DND-41 (cell line): ENCODE data around the gene TRMT1L.

Experiments used
- ATAC-seq: fragments of 200-7000 bp; cut with Tn5 transposase; 3 replicates; pipeline ENCODE4 v1.9.1; 2021; ENCODE audit warnings: low read depth; ENCODE audit not compliant: insufficient read depth
- DNase-seq: peaks from one replicate; pipeline ENCODE4 v3.0.0-alpha.2; 2020
- H2AFZ ChIP-seq: 2 replicates; pipeline ENCODE4 v1.6.0; 2012; ENCODE audit warnings: low read depth, low read length
- H3K27ac ChIP-seq: 2 replicates; pipeline ENCODE4 v1.5.1; 2012; ENCODE audit warnings: low read length, inconsistent platforms
- H3K27me3 ChIP-seq: fragments of 200-600 bp; sonication (generic); 2 replicates; pipeline ENCODE4 v1.6.0; 2012; ENCODE audit warnings: low read length, mild to moderate bottlenecking, inconsistent platforms; ENCODE audit not compliant: insufficient read depth, poor library complexity
- H3K36me3 ChIP-seq: 2 replicates; pipeline ENCODE4 v1.5.1; 2012; ENCODE audit warnings: low read length, inconsistent platforms; ENCODE audit not compliant: insufficient read depth
- H3K4me1 ChIP-seq: 2 replicates; pipeline ENCODE4 v1.5.1; 2012; ENCODE audit warnings: mild to moderate bottlenecking, low read length; ENCODE audit not compliant: insufficient read depth
- H3K4me2 ChIP-seq: 2 replicates; pipeline ENCODE4 v1.6.0; 2012; ENCODE audit warnings: mild to moderate bottlenecking, moderate library complexity, low read length, inconsistent platforms; ENCODE audit not compliant: insufficient read depth
- H3K4me3 ChIP-seq, 2 experiments: fragments of 200-600 bp in 1 of 2; shearing (Covaris generic) in 1 of 2; 2 replicates each; pipeline ENCODE4 v1.5.1; 2012 to 2016; ENCODE audit warnings: inconsistent platforms in 2 of 2, low read length in 2 of 2, mild to moderate bottlenecking in 2 of 2, low read depth in 1 of 2, moderate library complexity in 1 of 2
- H3K79me2 ChIP-seq: 2 replicates; pipeline ENCODE4 v1.6.0; 2012; ENCODE audit warnings: low read length, inconsistent platforms; ENCODE audit not compliant: insufficient read depth
- H3K9ac ChIP-seq: 2 replicates; pipeline ENCODE4 v1.6.0; 2012; ENCODE audit warnings: low read depth, mild to moderate bottlenecking, inconsistent platforms, low read length, moderate library complexity
- H3K9me3 ChIP-seq: 2 replicates; pipeline ENCODE4 v1.5.1; 2012; ENCODE audit warnings: low read length, moderate library complexity, mild to moderate bottlenecking, inconsistent platforms; ENCODE audit not compliant: insufficient read depth, severe bottlenecking
- H4K20me1 ChIP-seq: 2 replicates; pipeline ENCODE4 v1.6.0; 2012; ENCODE audit warnings: low read length; ENCODE audit not compliant: insufficient read depth
- EZH2 ChIP-seq: IDR thresholded peaks from 3 replicates; pipeline ENCODE4 v1.6.1; 2012; ENCODE audit warnings: borderline replicate concordance, low read depth, mild to moderate bottlenecking, moderate library complexity, low read length, inconsistent platforms; ENCODE audit not compliant: severe bottlenecking
- TF ChIP-seq, protein P1 (sequence below): IDR thresholded peaks from 2 replicates; pipeline ENCODE4 v1.5.1; 2012; ENCODE audit warnings: borderline replicate concordance, low read length, moderate library complexity, mild to moderate bottlenecking; ENCODE audit not compliant: poor library complexity, severe bottlenecking; ENCODE audit errors: extremely low read depth

Gene TRMT1L

DNA sequence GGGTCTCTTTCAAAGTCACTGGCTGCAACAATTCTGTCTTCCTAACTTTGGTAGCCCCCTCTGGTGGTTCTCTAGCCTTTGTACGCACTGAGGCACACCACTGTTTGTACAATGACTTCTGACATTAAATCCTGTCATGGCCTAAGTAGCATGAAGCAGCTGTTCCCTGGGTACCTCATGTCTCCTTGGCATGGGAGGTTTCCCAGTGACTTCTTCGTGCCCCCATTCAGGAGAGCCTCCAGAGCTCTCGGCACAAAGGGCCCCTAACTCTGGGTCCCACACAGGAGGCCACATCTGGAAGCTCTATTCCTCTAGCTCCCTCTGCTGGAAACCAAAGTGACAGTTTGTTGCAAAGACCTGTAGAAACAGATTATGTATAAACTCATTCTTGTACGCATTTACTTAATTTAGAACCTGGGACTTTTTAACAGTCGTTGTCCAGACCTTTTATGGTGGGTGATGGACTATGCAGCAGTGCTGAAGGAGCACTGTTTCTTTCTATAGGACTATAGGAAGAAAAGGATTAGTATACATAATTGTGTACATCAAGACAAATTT lies 13.6 kb upstream of the TRMT1L start:
- Histone ChIP-seq H3K27me3 (no peaks in the 10 kb centered on the region), H2AFZ (peak overlapping the region; percentile 72; the same call in 1 of the 2 replicates), H3K27ac (no peak overlapping the region), H3K9ac (no peak overlapping the region), H3K36me3 (no peaks in the 10 kb centered on the region), H3K4me3 (peak overlapping the region in 1 of 2 experiments; percentile 37; a peak in 1 of 4 replicates), H4K20me1 (no peaks in the 10 kb centered on the region), H3K79me2 (no peaks in the 10 kb centered on the region), H3K4me2 (peak overlapping the region; percentile 57; the same call in 1 of the 2 replicates), H3K9me3 (no peaks in the 10 kb centered on the region), H3K4me1 (peaks cover 6% of the 10 kb centered on the region; the same call in 1 of the 2 replicates)
- ATAC-seq: peak; percentile 94
- DNase-seq: peak; percentile 54
- TF ChIP-seq, protein P1, sequence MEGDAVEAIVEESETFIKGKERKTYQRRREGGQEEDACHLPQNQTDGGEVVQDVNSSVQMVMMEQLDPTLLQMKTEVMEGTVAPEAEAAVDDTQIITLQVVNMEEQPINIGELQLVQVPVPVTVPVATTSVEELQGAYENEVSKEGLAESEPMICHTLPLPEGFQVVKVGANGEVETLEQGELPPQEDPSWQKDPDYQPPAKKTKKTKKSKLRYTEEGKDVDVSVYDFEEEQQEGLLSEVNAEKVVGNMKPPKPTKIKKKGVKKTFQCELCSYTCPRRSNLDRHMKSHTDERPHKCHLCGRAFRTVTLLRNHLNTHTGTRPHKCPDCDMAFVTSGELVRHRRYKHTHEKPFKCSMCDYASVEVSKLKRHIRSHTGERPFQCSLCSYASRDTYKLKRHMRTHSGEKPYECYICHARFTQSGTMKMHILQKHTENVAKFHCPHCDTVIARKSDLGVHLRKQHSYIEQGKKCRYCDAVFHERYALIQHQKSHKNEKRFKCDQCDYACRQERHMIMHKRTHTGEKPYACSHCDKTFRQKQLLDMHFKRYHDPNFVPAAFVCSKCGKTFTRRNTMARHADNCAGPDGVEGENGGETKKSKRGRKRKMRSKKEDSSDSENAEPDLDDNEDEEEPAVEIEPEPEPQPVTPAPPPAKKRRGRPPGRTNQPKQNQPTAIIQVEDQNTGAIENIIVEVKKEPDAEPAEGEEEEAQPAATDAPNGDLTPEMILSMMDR: peak; percentile 73
- no peak for TF ChIP-seq EZH2

DNA sequence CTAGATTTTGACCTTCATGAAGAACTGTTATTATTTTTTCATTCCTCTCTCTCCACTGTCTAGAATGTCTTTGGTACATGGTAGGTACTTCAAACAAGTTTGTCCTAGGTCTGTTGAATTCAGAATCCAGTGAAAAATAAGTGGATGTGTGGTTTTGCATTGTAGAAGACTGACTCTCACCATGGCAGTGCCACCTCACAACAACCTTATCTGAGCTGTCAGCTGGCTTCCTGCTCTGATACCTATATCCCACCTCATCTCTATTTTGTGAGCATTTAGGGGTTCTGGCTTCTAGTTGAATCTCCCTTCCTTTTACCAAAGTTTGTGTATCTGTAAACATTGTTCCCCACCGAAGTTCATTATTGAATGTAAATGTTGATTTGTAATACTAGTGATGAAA lies 9.4 kb upstream of the TRMT1L start:
- DNase-seq (no peak), ATAC-seq (no peak)
- no peaks in the 10 kb centered on the region for H4K20me1 ChIP-seq
- no peaks in the 10 kb centered on the region for H3K9me3 ChIP-seq
- H3K27me3 ChIP-seq: no peaks in the 10 kb centered on the region
- H3K36me3 ChIP-seq: no peaks in the 10 kb centered on the region
- no peak overlapping the region for H2AFZ ChIP-seq
- no peak overlapping the region for H3K27ac ChIP-seq
- H3K4me3 ChIP-seq: no peak overlapping the region
- H3K79me2 ChIP-seq: no peaks in the 10 kb centered on the region
- TF ChIP-seq, protein P1: no peak
- no peak overlapping the region for H3K9ac ChIP-seq
- H3K4me1 ChIP-seq: peaks cover 6% of the 10 kb centered on the region; the same call in 1 of the 2 replicates
- H3K4me2 ChIP-seq: no peak overlapping the region

DNA sequence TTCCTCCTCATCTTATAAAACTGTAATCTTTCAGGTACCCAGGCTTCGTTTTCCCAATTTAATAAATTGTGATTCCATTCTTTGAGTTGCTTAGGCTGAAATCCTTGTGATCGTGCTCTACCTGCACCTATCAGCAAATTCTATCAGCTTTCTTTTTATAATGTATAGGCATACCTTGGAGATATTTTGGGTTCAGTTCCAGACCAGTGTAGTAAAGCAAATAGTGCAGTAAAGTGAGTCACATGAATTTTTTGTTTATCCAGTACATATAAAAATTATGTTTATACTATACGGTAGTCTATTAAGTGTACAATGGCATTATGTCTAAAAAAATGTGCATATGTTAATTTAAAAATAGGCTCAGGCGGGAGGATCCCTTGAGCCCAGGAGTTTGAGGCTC lies 5.7 kb upstream of the TRMT1L start:
- Histone ChIP-seq H3K36me3 (no peaks in the 10 kb centered on the region), H3K27me3 (no peaks in the 10 kb centered on the region), H3K4me1 (peaks cover 12% of the 10 kb centered on the region), H4K20me1 (no peaks in the 10 kb centered on the region), H3K4me2 (no peak overlapping the region), H3K9ac (no peak overlapping the region), H3K79me2 (no peaks in the 10 kb centered on the region), H2AFZ (no peak overlapping the region), H3K9me3 (no peaks in the 10 kb centered on the region), H3K27ac (no peak overlapping the region), H3K4me3 (no peak overlapping the region)
- TF ChIP-seq, protein P1: no peak
- TF ChIP-seq EZH2: no peak
- DNase-seq: no peak
- no peak for ATAC-seq
